ENCODE data around the gene SYCP2L.

SYCP2L gene

DNA sequence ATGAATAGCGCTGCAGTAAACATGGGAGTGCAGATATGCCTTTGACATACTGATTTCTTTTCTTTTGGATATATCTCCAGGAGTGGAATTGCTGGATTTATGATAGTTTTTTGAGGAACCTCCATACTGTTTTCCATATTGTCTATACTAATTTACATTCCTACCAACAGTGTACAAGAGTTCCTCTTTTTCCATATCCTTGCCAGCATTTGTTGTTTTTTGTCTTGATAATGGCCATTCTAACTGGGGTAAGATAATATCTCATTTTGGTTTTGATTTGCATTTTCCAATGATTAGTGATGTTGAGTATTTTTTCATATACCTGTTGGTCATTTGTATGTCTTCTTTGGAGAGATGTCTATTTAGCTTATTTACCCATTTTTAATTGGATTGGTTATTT, 3.3 kb downstream of the SYCP2L start:
- Histone ChIP-seq H3K27me3 (ENCODE audit: control insufficient read depth, low read length) (no peaks in the 10 kb centered on the region), H3K4me3 (ENCODE audit: low read length) (no peak overlapping the region), H3K9me3 (ENCODE audit: control insufficient read depth, insufficient read depth, low read length) (peaks cover 4% of the 10 kb centered on the region; the same call in 1 of the 2 replicates), H3K9me2 (replicated peaks; ENCODE audit: control insufficient read depth, low read length) (no peaks in the 10 kb centered on the region), H3K79me2 (ENCODE audit: control insufficient read depth, low read length) (no peaks in the 10 kb centered on the region), H4K20me1 (ENCODE audit: control insufficient read depth, insufficient read depth, low read depth, low read length) (no peaks in the 10 kb centered on the region), H3K4me1 (ENCODE audit: control insufficient read depth, low read length) (peaks cover 11% of the 10 kb centered on the region), H3F3A (ENCODE audit: control insufficient read depth, insufficient read depth) (no peaks in the 10 kb centered on the region), H3K4me2 (ENCODE audit: low read length) (no peak overlapping the region), H3K27ac (ENCODE audit: low read depth, low read length) (no peak overlapping the region), H3K36me3 (ENCODE audit: control insufficient read depth, low read length) (no peaks in the 10 kb centered on the region)
- TF ChIP-seq, protein P1, sequence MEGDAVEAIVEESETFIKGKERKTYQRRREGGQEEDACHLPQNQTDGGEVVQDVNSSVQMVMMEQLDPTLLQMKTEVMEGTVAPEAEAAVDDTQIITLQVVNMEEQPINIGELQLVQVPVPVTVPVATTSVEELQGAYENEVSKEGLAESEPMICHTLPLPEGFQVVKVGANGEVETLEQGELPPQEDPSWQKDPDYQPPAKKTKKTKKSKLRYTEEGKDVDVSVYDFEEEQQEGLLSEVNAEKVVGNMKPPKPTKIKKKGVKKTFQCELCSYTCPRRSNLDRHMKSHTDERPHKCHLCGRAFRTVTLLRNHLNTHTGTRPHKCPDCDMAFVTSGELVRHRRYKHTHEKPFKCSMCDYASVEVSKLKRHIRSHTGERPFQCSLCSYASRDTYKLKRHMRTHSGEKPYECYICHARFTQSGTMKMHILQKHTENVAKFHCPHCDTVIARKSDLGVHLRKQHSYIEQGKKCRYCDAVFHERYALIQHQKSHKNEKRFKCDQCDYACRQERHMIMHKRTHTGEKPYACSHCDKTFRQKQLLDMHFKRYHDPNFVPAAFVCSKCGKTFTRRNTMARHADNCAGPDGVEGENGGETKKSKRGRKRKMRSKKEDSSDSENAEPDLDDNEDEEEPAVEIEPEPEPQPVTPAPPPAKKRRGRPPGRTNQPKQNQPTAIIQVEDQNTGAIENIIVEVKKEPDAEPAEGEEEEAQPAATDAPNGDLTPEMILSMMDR (IDR thresholded peaks at IDR 0.05; ENCODE audit: low read depth, low read length, poor library complexity, severe bottlenecking) = no peak
- no peak for TF ChIP-seq EZH2phosphoT487 (IDR thresholded peaks at IDR 0.05; ENCODE audit: borderline replicate concordance, low read length)

DNA sequence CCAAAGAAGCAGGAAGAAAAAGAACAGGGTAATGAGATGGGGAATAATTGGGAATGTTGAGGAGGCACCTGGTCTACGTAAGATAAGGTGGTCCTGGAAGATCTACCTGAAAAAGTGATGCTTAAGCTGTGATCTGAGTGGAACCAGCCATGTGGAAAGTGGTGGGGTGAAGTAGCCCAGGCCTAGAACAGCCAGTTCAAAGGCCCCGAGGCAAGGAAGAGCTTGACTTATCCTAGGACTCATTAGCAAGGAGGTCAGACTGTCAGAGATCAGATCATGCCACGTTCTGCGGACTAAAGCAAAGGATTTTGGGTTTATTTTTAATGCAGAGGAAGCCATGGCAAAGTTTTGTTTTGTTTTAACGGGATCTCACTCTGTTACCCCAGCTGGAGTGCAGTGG, 5.1 kb downstream of the SYCP2L start:
- Histone ChIP-seq H3K9me2 (replicated peaks; ENCODE audit: control insufficient read depth, low read length) (no peaks in the 10 kb centered on the region), H3K36me3 (ENCODE audit: control insufficient read depth, low read length) (no peaks in the 10 kb centered on the region), H3K27ac (ENCODE audit: low read depth, low read length) (no peak overlapping the region), H3K9me3 (ENCODE audit: control insufficient read depth, insufficient read depth, low read length) (peaks cover 4% of the 10 kb centered on the region; the same call in 1 of the 2 replicates), H3K4me2 (ENCODE audit: low read length) (no peak overlapping the region), H3K4me3 (ENCODE audit: low read length) (no peak overlapping the region), H3K27me3 (ENCODE audit: control insufficient read depth, low read length) (no peaks in the 10 kb centered on the region), H4K20me1 (ENCODE audit: control insufficient read depth, insufficient read depth, low read depth, low read length) (no peaks in the 10 kb centered on the region), H3K4me1 (ENCODE audit: control insufficient read depth, low read length) (peaks cover 11% of the 10 kb centered on the region), H3K79me2 (ENCODE audit: control insufficient read depth, low read length) (no peaks in the 10 kb centered on the region), H3F3A (ENCODE audit: control insufficient read depth, insufficient read depth) (no peaks in the 10 kb centered on the region)
- no peak for TF ChIP-seq EZH2phosphoT487 (IDR thresholded peaks at IDR 0.05; ENCODE audit: borderline replicate concordance, low read length)
- TF ChIP-seq, protein P1 (IDR thresholded peaks at IDR 0.05; ENCODE audit: low read depth, low read length, poor library complexity, severe bottlenecking) = no peak

DNA sequence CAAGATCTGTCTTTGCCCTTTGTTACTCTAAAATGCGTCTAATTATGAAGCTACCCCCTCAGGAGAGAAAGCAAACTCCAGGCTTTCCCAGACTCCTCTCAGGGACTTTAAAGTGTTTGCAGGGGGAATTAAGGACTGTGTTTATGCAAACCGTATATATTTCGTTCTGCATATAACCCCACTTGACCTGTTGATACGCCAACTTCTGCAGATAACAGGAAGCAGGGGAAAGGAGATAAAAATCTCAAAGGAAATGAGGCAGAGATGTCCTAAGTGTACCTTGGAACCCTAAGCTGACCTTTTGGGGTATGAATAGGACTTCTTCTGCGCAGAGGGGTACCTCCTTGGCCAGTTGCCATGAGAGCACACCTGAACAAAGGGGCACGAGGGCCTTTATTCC, 8.1 kb downstream of the SYCP2L start:
- no peaks in the 10 kb centered on the region for H3K36me3 ChIP-seq (ENCODE audit: control insufficient read depth, low read length)
- H4K20me1 ChIP-seq (ENCODE audit: control insufficient read depth, insufficient read depth, low read depth, low read length) = no peaks in the 10 kb centered on the region
- H3K9me2 ChIP-seq (replicated peaks; ENCODE audit: control insufficient read depth, low read length) = no peaks in the 10 kb centered on the region
- H3K27ac ChIP-seq (ENCODE audit: low read depth, low read length) = no peak overlapping the region
- peaks cover 1% of the 10 kb centered on the region; the same call in 1 of the 2 replicates for H3K4me1 ChIP-seq (ENCODE audit: control insufficient read depth, low read length)
- H3K27me3 ChIP-seq (ENCODE audit: control insufficient read depth, low read length) = no peaks in the 10 kb centered on the region
- no peaks in the 10 kb centered on the region for H3F3A ChIP-seq (ENCODE audit: control insufficient read depth, insufficient read depth)
- no peak overlapping the region for H3K4me3 ChIP-seq (ENCODE audit: low read length)
- no peaks in the 10 kb centered on the region for H3K79me2 ChIP-seq (ENCODE audit: control insufficient read depth, low read length)
- TF ChIP-seq, protein P1 (IDR thresholded peaks at IDR 0.05; ENCODE audit: low read depth, low read length, poor library complexity, severe bottlenecking) = no peak
- no peak for TF ChIP-seq EZH2phosphoT487 (IDR thresholded peaks at IDR 0.05; ENCODE audit: borderline replicate concordance, low read length)
- H3K4me2 ChIP-seq (ENCODE audit: low read length) = no peak overlapping the region
- peaks cover 4% of the 10 kb centered on the region; the same call in 1 of the 2 replicates for H3K9me3 ChIP-seq (ENCODE audit: control insufficient read depth, insufficient read depth, low read length)
